Suprapubic skin (tissue), 4 donors: Measurements from ENCODE around the gene SPAG7. TPM values are rescaled to one million over a fixed set of nuclear protein-coding genes. Genes with fewer than 3 reads are reported as not detected.

Experiments used
- DNase-seq, 2 donors: peaks; one replicate each; pipeline ENCODE4 v3.0.0-alpha.2; 2019; ENCODE audit warnings: low spot score in 2 of 2
- H3K27ac ChIP-seq: fragments of 200-600 bp; sonication (generic); one replicate; pipeline ENCODE4 v1.5.1; 2019
- H3K27me3 ChIP-seq: fragments of 200-600 bp; sonication (generic); one replicate; pipeline ENCODE4 v1.5.1; 2019
- H3K36me3 ChIP-seq: fragments of 200-600 bp; sonication (generic); one replicate; pipeline ENCODE4 v1.5.1; 2019
- H3K4me1 ChIP-seq: fragments of 200-600 bp; sonication (generic); one replicate; pipeline ENCODE4 v1.5.1; 2019
- H3K4me3 ChIP-seq: fragments of 200-600 bp; sonication (generic); one replicate; pipeline ENCODE4 v1.5.1; 2019; ENCODE audit warnings: mild to moderate bottlenecking
- H3K9me3 ChIP-seq: fragments of 200-600 bp; sonication (generic); one replicate; pipeline ENCODE4 v1.5.1; 2019
- EP300 ChIP-seq: sonication (generic); formaldehyde crosslinking; IDR thresholded peaks from one replicate; pipeline ENCODE4 v1.6.1; 2017; ENCODE audit warnings: antibody characterized with exemption
- POLR2A ChIP-seq, 2 donors: fragments of 450-650 bp; IDR thresholded peaks; one replicate each; pipeline ENCODE4 v1.6.1; 2017; ENCODE audit warnings: antibody characterized with exemption in 2 of 2, mild to moderate bottlenecking in 2 of 2, moderate library complexity in 2 of 2
- POLR2AphosphoS5 ChIP-seq, 3 donors: sonication (generic); formaldehyde crosslinking; IDR thresholded peaks; one replicate each; pipeline ENCODE4 v1.6.1; 2017; ENCODE audit warnings: antibody characterized with exemption in 3 of 3
- WGBS: methylation state at CpG from one replicate; pipeline ENCODE4 v1.1.5; 2018; 5-methylcytosine and 5-hydroxymethylcytosine counted together
- total RNA-seq, 4 donors: library from RNA; depleted of rRNA; stranded (reverse); fragments of >200 nt; gene quantifications; one replicate each; pipeline ENCODE4 v1.1.0, GENCODE V29; 2016
- TF ChIP-seq, protein P1 (sequence below), 2 donors: fragments of 200-600 bp in 1 of 2; fragments of 450-650 bp in 1 of 2; sonication (generic) in 1 of 2; IDR thresholded peaks; one replicate each; pipeline ENCODE4 v1.5.1; 2016 to 2019; ENCODE audit warnings: antibody characterized with exemption in 2 of 2, mild to moderate bottlenecking in 1 of 2, moderate library complexity in 1 of 2

The SPAG7 gene
- total RNA-seq, 4 donors from 2014 or later: 30.5 to 52.7 (median 47.1) TPM

DNA sequence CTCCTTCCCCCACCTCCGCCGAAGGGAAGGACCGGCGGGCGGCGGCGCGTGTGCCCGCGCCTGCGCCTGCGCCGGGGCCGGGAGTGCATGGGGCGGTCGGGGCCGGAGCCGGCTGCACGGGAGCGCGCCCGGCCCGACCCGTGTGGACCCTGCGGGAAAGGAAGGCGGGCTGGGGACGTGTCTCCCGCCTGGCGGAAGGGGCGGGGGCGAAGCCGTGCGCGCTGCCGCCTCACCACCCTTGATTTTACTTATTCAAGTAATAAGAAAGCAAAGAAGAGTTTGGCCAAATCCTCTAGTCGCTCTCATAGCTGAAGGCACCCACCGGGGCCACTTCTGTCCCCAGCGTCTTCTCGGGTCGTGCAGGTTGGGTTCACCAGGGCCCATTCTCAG lies 18.7 kb downstream of the SPAG7 start:
- 1% methylated on average over 38 of the region's 40 CpGs for whole genome bisulfite sequencing
- H3K36me3 ChIP-seq: peaks cover 10% of the 10 kb centered on the region
- peak overlapping the region; percentile 85 for H3K4me3 ChIP-seq
- TF ChIP-seq POLR2A (IDR thresholded peaks at IDR 0.05): no peak
- TF ChIP-seq POLR2AphosphoS5 (IDR thresholded peaks at IDR 0.05): no peak
- TF ChIP-seq, protein P1, sequence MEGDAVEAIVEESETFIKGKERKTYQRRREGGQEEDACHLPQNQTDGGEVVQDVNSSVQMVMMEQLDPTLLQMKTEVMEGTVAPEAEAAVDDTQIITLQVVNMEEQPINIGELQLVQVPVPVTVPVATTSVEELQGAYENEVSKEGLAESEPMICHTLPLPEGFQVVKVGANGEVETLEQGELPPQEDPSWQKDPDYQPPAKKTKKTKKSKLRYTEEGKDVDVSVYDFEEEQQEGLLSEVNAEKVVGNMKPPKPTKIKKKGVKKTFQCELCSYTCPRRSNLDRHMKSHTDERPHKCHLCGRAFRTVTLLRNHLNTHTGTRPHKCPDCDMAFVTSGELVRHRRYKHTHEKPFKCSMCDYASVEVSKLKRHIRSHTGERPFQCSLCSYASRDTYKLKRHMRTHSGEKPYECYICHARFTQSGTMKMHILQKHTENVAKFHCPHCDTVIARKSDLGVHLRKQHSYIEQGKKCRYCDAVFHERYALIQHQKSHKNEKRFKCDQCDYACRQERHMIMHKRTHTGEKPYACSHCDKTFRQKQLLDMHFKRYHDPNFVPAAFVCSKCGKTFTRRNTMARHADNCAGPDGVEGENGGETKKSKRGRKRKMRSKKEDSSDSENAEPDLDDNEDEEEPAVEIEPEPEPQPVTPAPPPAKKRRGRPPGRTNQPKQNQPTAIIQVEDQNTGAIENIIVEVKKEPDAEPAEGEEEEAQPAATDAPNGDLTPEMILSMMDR (IDR thresholded peaks at IDR 0.05): no peak
- TF ChIP-seq EP300: no peak
- peak; percentile 85 for DNase-seq
- peaks cover 61% of the 10 kb centered on the region for H3K4me1 ChIP-seq
- H3K27ac ChIP-seq: peak overlapping the region; percentile 98
- H3K27me3 ChIP-seq: no peaks in the 10 kb centered on the region
- H3K9me3 ChIP-seq: no peaks in the 10 kb centered on the region

DNA sequence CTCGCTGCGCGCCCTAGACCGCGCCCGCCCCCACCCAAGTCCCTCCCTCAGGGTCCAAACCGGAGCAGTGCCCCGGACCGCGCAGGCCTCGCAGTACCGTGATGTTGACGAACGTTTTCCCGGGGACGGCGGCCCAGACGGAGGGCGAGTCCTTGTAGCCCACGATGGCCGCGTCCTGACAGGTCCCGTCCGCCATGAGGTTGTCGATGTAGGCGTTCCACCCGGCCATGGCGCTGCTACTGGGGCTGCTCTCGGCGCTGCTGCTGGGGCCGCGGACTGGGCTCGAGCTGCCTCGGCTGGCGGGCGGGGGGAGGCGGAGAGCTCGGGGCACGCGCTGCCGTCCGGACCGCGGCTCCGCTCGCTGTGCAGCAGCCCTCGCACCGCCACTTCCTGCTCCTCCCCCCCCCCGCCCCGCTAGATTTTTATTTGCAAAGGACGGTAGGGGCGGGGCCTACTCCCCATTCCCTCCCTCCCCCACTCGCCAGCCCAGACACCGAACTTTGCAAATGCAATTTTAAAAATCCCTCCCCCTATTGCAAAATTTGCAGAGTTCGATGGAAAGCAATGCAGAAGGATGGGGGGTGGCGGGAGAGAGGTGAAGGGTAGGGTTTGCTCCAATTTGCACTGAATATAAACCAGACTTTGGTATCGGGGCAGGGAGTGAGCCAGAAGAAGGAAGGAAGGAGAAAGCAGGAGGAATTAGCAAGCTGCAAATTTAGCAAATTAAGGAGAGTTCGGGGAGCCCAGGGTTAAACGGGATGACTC lies 19.3 kb downstream of the SPAG7 start, which contains the start of gene PFN1:
Gene PFN1, minus strand, starts transcription at position 365 of the 765 bp plus-strand sequence. Its CDS starts 136 bp downstream, at position 229.
- 0% methylated on average over 6 of the region's 59 CpGs for WGBS
- peak within 1 kb of the TSS; percentile 85 for H3K4me3 ChIP-seq
- peak within 1 kb of the TSS; percentile 98 for H3K27ac ChIP-seq
- TF ChIP-seq POLR2A (IDR thresholded peaks at IDR 0.05): peak in 1 of 2 donors; percentile 82
- TF ChIP-seq, protein P1 (IDR thresholded peaks at IDR 0.05): no peak
- no peaks in the 10 kb centered on the region for H3K27me3 ChIP-seq
- peaks cover 15% of the 10 kb centered on the region for H3K36me3 ChIP-seq
- peaks cover 60% of the 10 kb centered on the region for H3K4me1 ChIP-seq
- DNase-seq: peak; percentile 95 to 98
- no peaks in the 10 kb centered on the region for H3K9me3 ChIP-seq

DNA sequence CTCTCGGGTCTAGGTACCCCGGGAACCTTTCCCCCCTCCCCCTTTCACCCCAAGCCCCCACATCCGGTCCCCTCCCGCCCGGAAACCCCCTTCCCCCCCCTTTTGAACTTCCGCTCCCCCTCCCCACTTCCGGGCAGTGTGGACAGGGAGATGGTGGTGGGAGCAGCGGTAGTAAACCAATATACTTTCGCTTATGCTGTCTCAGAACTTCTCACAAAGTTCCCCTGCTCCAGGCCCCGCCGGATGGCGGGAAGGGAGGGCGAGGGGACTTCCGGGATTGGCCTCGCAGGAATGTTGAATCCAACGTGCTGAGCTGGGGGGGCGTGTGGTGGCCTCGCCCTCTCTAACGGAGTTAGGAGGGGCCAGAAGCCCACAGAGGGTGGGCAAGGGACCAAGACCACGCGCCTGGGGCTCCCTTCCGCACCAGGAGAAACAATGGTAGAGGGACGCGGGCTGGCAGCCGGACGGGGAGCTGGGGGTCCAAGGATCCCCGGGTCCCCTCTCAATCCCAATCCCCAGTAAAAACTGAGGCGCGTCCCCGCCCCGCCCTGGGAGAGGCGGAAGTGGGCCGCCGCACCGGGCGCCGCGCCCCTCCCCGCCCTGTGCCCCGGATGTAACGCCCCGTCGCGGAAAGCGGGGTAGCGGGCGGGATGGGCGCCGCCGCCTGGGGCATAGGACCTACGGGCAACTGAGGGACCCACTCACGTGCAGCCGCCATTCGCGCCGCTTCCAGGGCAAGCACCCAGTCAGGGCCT lies 20.0 kb downstream of the SPAG7 start:
- Histone ChIP-seq H3K36me3 (peaks cover 23% of the 10 kb centered on the region), H3K4me3 (peak overlapping the region; percentile 85), H3K27ac (peak overlapping the region; percentile 98), H3K4me1 (peaks cover 67% of the 10 kb centered on the region), H3K27me3 (no peaks in the 10 kb centered on the region), H3K9me3 (no peaks in the 10 kb centered on the region)
- DNase-seq: peak in 1 of 2 donors; percentile 81
- 0% methylated on average over 16 of the region's 56 CpGs for WGBS
- TF ChIP-seq POLR2A (IDR thresholded peaks at IDR 0.05): no peak
- peak in 1 of 3 donors; percentile 10 for TF ChIP-seq POLR2AphosphoS5 (IDR thresholded peaks at IDR 0.05)

DNA sequence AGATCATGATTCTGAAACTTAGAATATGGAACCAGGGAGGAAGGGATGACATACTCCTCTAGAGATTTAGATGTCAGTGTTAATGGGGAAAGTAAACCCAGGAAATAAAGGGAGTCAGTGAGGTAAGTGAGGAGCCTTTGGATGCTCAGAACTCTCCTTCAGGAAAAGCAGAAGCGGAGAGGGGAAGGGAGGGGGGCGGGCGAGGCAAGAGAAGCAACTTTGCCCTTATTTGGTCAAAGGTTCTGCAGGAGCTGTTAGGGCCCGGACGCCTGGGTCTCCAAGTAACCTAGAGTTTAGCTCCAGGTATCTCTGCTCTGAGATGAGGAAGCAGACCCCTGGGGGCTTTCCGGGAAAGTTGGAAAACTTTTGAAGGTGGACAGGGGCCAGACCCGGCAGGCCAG lies 20.6 kb downstream of the SPAG7 start:
- WGBS: 0% methylated on average over 7 of the region's 7 CpGs
- Histone ChIP-seq H3K4me3 (peak overlapping the region; percentile 85), H3K27ac (peak overlapping the region; percentile 98), H3K36me3 (peaks cover 29% of the 10 kb centered on the region), H3K4me1 (peaks cover 73% of the 10 kb centered on the region), H3K27me3 (no peaks in the 10 kb centered on the region), H3K9me3 (no peaks in the 10 kb centered on the region)
- no peak for DNase-seq
- TF ChIP-seq, protein P1 (IDR thresholded peaks at IDR 0.05): no peak
- TF ChIP-seq EP300 (no peak), POLR2A (IDR thresholded peaks at IDR 0.05) (no peak), POLR2AphosphoS5 (IDR thresholded peaks at IDR 0.05) (no peak)

DNA sequence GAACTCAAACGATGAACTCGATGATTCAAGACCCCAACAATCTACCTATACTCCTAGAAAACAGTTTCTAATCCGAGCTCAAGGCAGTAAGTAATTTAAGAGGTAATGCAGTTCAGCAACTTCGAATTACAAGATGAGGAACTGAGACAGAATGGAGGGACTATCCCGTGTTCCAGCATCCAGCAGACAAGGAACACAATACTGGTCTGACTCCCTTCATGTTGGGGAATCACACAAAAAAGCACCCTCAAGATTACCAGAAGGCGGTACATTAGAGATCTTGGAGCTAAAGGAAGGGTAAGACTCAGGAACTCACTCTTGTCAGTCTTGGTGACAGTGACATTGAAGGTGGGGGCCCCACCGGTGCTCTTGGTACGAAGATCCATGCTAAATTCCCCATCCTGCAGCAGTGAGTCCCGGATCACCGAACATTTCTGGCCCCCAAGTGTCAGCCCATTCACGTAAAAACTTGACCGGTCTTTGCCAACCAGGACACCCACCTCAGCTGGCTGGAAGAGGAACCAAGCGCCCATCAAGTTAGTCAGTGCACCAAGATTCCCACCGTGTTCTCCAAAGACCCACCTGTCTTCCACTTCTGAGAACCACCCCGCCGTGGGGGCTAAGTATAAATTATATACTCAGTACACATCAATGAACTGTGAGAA lies 21.2 kb downstream of the SPAG7 start:
- Histone ChIP-seq H3K27ac (peak overlapping the region; percentile 98), H3K4me3 (peak overlapping the region; percentile 85), H3K9me3 (no peaks in the 10 kb centered on the region), H3K36me3 (peaks cover 30% of the 10 kb centered on the region), H3K27me3 (no peaks in the 10 kb centered on the region), H3K4me1 (peaks cover 79% of the 10 kb centered on the region)
- 19% methylated on average over 16 of the region's 16 CpGs for WGBS
- no peak for TF ChIP-seq POLR2AphosphoS5 (IDR thresholded peaks at IDR 0.05)
- no peak for TF ChIP-seq POLR2A (IDR thresholded peaks at IDR 0.05)
- no peak for TF ChIP-seq EP300
- TF ChIP-seq, protein P1 (IDR thresholded peaks at IDR 0.05): no peak
- no peak for DNase-seq
